DMS114 treated with DMSO at 0.1 percent for 48 hours (cell line): Measurements from ENCODE around the gene CRHR1.
"Not testable (repeated sequence)": the region's sequence is repeated elsewhere in the genome, so short reads cannot be mapped to it uniquely, and the experiment has no call there.

Source experiments
- DNase-seq: peaks from one replicate; lab custom pipeline; 2025; ENCODE audit not compliant: unreplicated experiment; lab: John Stamatoyannopoulos, UW

Gene CRHR1

DNA sequence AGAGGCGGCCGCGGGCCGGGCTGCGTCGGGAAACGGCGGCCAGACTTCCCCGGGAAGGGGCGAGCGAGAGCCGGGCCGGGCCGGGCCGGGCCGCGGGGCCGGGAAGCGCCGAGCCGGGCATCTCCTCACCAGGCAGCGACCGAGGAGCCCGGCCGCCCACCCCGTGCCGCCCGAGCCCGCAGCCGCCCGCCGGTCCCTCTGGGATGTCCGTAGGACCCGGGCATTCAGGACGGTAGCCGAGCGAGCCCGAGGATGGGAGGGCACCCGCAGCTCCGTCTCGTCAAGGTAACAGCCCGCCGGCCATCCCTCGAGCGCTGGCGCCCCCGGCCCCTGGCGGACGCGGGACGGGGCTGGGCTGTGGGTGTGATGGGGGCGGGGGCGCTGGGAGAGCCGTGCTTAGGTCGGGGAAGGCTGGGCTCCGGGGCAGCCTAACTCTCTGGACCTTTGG lies at the start of gene CRHR1:
Gene CRHR1 (plus strand): TSS at position 28 of the 448 bp plus-strand sequence. CDS start 225 bp downstream, at position 253.
- no peak for DNase-seq

DNA sequence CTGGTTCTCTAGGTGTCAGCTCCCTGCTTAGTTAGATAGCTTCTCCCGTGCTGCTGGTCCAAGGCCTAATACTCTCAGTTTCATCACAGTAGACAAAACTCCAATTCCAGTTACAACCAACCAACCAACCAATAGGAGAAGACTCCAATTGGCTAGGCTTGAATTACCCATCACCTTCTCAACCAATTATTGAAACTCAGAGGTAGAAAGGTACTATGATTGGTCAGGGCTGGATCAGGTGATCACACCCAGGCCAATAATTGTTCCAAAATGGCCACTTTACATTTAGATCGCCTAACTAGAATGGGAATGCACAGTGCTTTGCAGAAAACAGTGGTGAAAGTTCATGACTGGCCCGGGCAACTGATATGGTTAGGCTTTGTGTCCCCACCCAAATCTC lies 49.5 kb upstream of the CRHR1 start:
- no peak for DNase-seq

GRCh38 chr17:45735488-45735887 lies 48.6 kb upstream of the CRHR1 start:
- DNase-seq, result no peak

GRCh38 chr17:45739786-45740185 lies 44.3 kb upstream of the CRHR1 start:
- DNase-seq, result no peak

DNA sequence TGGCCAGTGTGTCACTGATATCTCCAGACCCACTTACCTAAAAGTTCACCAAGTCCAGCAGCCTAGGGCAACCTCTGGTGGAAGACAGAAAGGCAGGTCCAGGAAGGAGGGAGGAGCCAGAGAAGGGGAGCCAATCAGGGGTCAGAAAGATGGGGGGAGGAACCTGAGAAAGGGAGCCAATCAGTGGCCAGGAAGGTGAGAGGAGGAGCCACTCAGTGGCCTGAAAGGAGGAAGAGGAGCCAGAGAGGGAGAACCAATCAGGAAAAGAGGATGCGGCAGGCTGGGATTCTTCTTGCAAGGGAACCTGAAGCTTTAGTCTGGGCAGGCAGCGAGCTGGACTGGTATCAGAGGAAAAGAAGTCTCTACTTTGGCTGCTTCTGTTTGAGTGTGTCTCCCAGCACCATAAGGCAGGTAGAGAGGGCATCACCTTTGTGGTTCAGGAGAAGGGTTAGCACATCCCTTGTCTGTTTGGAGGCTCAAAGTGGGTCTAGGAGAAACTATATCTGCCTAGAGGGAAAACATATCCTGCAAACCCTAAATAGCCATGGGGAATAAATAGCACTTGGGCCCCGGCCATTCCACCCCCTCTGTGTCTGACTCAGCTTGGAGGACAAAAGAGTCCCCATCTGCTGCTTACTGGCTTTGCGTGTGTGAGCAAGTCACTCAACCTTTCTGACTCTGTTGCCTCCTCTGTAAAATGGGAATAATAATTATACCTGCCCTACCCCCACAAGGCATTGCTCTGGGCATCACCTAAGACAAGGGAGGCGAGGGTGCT lies 43.4 kb upstream of the CRHR1 start:
- no peak for DNase-seq

- no peak for DNase-seq
These were observed 41.9 kb upstream of the CRHR1 start for GRCh38 chr17:45742251-45742650.

GRCh38 chr17:45743626-45744326 lies 40.3 kb upstream of the CRHR1 start:
- no peak for DNase-seq

DNA sequence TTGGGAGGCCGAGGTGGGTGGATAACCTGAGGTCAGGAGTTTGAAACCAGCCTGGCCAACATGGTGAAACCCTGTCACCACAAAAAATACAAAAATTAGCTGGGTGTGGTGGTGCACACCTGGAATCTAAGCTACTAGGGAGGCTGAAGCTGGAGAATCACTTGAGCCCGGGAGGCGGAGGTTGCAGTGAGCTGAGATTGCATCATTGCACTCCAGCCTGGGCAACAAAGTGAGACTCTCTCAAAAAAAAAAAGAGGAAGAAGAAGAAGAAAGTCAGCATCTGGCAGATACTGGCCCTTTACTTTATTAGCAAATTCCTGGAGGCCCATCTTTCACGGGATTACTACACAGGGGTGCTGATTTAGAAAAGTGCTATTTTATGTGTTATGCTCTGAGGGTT lies 39.3 kb upstream of the CRHR1 start:
- DNase-seq, result not testable (repeated sequence)

DNA sequence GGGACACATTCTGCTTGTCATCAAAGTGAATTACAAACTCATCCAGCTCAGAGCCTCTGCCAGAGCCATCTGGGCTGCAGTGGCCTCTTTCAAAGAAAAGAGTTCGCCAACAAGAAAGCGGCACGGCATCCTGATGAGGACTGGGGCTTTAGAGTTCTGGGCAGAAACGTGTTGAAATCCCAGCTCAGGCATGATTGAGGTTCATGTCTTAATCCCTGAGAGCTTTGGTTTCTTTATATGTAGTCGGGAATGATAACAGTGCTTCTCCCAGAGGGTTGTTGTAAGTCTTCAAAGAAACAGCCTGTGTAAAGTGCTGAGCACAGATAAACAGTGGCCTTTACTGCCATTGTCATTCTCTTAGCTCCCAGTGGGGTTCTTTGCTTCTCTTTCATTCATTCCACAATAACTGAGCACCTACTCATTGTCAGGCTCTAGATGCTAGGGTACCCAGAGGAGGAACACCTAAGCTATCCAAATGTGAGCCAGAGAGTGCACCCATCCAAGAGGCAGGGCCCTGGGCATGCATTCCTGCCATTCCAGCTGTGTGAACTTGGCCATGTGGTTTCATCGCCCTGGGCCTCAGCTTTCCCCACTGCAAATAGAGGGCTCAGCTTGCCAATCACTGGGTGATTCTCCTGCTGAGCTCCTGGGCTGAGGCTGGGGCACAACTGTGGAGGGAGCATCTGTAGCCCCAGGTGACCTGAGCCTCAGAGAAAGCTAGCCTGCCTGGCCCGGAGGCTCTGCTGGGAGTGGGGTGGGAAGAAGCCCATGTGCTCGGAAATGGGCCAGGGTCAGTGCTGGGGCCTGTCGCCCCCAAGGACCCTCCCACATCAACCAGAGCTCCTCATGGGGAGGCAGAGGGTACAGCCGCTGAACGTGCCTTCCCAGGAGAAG lies 38.3 kb upstream of the CRHR1 start:
- no peak for DNase-seq

DNA sequence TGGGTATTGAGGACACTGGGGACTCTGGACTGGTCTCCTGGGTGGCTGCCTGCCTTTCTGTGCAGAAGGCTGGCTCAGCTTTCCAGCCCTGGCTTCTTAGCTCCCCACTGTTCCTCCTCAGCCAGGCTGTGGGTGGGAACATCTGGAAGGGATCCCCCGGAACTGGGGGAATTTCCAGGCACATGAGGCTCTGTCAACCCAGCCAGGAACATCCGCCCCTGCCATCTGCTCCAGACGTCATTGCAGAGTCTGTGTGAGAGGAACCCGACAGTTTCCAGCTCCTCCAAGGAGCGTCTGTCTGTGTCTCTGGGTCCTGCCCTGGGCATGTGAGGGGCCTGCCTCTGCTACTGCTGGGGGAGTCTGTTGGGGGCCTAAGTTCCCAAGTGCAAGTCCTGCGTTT lies 36.2 kb upstream of the CRHR1 start:
- DNase-seq, result no peak

- DNase-seq, result no peak
These were observed 35.3 kb upstream of the CRHR1 start for GRCh38 chr17:45748731-45749310.

- DNase-seq, result no peak
These were observed 34.2 kb upstream of the CRHR1 start for GRCh38 chr17:45749831-45750335.

- DNase-seq, result no peak
These were observed 33.2 kb upstream of the CRHR1 start for GRCh38 chr17:45750779-45751440.

GRCh38 chr17:45751466-45751865 lies 32.7 kb upstream of the CRHR1 start:
- DNase-seq, result no peak

GRCh38 chr17:45752246-45752645 lies 31.9 kb upstream of the CRHR1 start:
- no peak for DNase-seq

GRCh38 chr17:45753645-45754225 lies 30.4 kb upstream of the CRHR1 start:
- no peak for DNase-seq

- DNase-seq, result no peak
These were observed 29.1 kb upstream of the CRHR1 start for GRCh38 chr17:45755050-45755449.

- no peak for DNase-seq
These were observed 27.7 kb upstream of the CRHR1 start for GRCh38 chr17:45756266-45756991.
